Measurements from ENCODE around the gene PLCL1. TPM values are rescaled to one million over a fixed set of nuclear protein-coding genes. Genes with fewer than 3 reads are reported as not detected.

The PLCL1 gene
- total and polyA plus RNA-seq, 2 donors (not counting 3 experiments of a cell fraction or from before 2014, with no cell fraction given) = 0.79 to 3.4 TPM

GRCh38 chr2:198056836-198057235 is 252.4 kb downstream of the PLCL1 start:
- Histone ChIP-seq H3K4me2 (ENCODE audit: insufficient read depth, low read length) (no peak overlapping the region), H3K27ac (ENCODE audit: insufficient read depth, low read depth, low read length) (no peak overlapping the region), H3K9me1 (replicated peaks; ENCODE audit: control insufficient read depth, extremely low read depth, insufficient read depth, low read length) (no peaks in the 10 kb centered on the region), H3K79me2 (ENCODE audit: control insufficient read depth, insufficient read depth, low read length) (no peaks in the 10 kb centered on the region), H4K20me1 (replicated peaks; ENCODE audit: control insufficient read depth, extremely low read depth, insufficient read depth, low read length) (no peaks in the 10 kb centered on the region), H3K36me3 (ENCODE audit: control insufficient read depth in 2 of 2, extremely low read depth in 1 of 2, insufficient read depth in 2 of 2, low read length in 2 of 2) (no peaks in the 10 kb centered on the region), H3K4me3 (replicated peaks in 1 of 3; ENCODE audit: insufficient read depth in 1 of 3, low read depth in 1 of 3, low read length in 3 of 3) (no peak overlapping the region), H3K4me1 (ENCODE audit: control insufficient read depth, extremely low read depth, insufficient read depth, low read length) (peaks cover 4% of the 10 kb centered on the region), H3K27me3 (ENCODE audit: control insufficient read depth in 2 of 2, insufficient read depth in 2 of 2, low read length in 2 of 2) (no peaks in the 10 kb centered on the region), H3K9ac (replicated peaks; ENCODE audit: extremely low read depth, insufficient read depth, low read length) (no peak overlapping the region), H2AFZ (ENCODE audit: low read depth, low read length) (no peak overlapping the region), H3K9me3 (replicated peaks; ENCODE audit: control insufficient read depth, insufficient read depth, low read length) (no peaks in the 10 kb centered on the region)
- CTCF ChIA-PET = interaction anchor here (0.6 to 1.7 kb wide), 3 partner anchors 9 to 252 kb away, joined by 3 read pairs; no protein-coding TSS in a partner anchor
- FAIRE-seq = no peak
- intact Hi-C loops (cut with micrococcal nuclease) = no loop called here
- dilution Hi-C loops (cut with MboI; ENCODE audit: extremely low pct_ligation_motif_present, low sequenced_read_pairs) = no loop called here
- no peak for DNase-seq (ENCODE audit: low read depth, low spot score)
- POLR2A ChIA-PET = no interaction called here
- no TSS peak for BruUV-seq (replicated peaks)
- TF ChIP-seq MYC (IDR thresholded peaks at IDR 0.05; ENCODE audit: low read depth, low read length) (no peak), FOS (IDR thresholded peaks at IDR 0.05; ENCODE audit: borderline replicate concordance, insufficient read depth, low read length) (no peak), MAX (IDR thresholded peaks at IDR 0.05; ENCODE audit: insufficient read depth, insufficient read length) (no peak), CTCF (IDR thresholded peaks at IDR 0.05; ENCODE audit: extremely low read depth in 1 of 2, insufficient read depth in 1 of 2, low read depth in 1 of 2, low read length in 2 of 2) (no peak), POLR2AphosphoS5 (IDR thresholded peaks at IDR 0.05; ENCODE audit: insufficient read depth, low read depth, low read length) (no peak), GATA2 (IDR thresholded peaks at IDR 0.05; ENCODE audit: insufficient read depth, insufficient read length, low read depth, low read length) (no peak), POLR2A (IDR thresholded peaks at IDR 0.05; ENCODE audit: low read depth, low read length) (no peak), EZH2 (IDR thresholded peaks at IDR 0.05; ENCODE audit: borderline replicate concordance, low read depth, low read length, severe bottlenecking) (no peak), JUN (IDR thresholded peaks at IDR 0.05; ENCODE audit: borderline replicate concordance, insufficient read depth, insufficient read length, low read depth) (no peak)
